Nucleus accumbens (tissue), 56 donors: Measurements from ENCODE around the gene DIPK1C.

Experiments
- DNase-seq, 56 donors: peaks; one replicate each; lab custom pipeline; 2025; lab: John Stamatoyannopoulos, UW

DIPK1C gene

GRCh38 chr18:74454279-74454751 lies 2.8 kb downstream of the DIPK1C start:
- DNase-seq, result peak in 54 of 56 donors; percentile 22 to 88 (median 64)

- DNase-seq, result peak in 1 of 56 donors; percentile 58
Observed at GRCh38 chr18:74453642-74454198, 3.4 kb downstream of the DIPK1C start.

- DNase-seq, result no peak
Observed at GRCh38 chr18:74453016-74453566, 4.0 kb downstream of the DIPK1C start.

GRCh38 chr18:74451148-74451547 lies 6.0 kb downstream of the DIPK1C start:
- no peak for DNase-seq

- DNase-seq, result peak in 37 of 56 donors; percentile 7 to 77 (median 45)
Observed at GRCh38 chr18:74450626-74451025, 6.5 kb downstream of the DIPK1C start.

GRCh38 chr18:74447404-74448152 lies 9.5 kb downstream of the DIPK1C start:
- no peak for DNase-seq

GRCh38 chr18:74446631-74447403 lies 10.3 kb downstream of the DIPK1C start:
- no peak for DNase-seq

- DNase-seq, result no peak
Observed at GRCh38 chr18:74446178-74446577, 10.9 kb downstream of the DIPK1C start.

- DNase-seq, result no peak
Observed at GRCh38 chr18:74445585-74445984, 11.5 kb downstream of the DIPK1C start.

- DNase-seq, result no peak
Observed at GRCh38 chr18:74444104-74444503, 13.0 kb downstream of the DIPK1C start.

- DNase-seq, result no peak
Observed at GRCh38 chr18:74440808-74441427, 16.2 kb downstream of the DIPK1C start.

GRCh38 chr18:74438091-74438490 lies 19.0 kb downstream of the DIPK1C start:
- DNase-seq, result no peak

GRCh38 chr18:74436158-74436769 lies 20.8 kb downstream of the DIPK1C start:
- DNase-seq, result no peak

- DNase-seq, result no peak
Observed at GRCh38 chr18:74435740-74436139, 21.4 kb downstream of the DIPK1C start.

GRCh38 chr18:74434466-74434865 lies 22.6 kb downstream of the DIPK1C start:
- no peak for DNase-seq

GRCh38 chr18:74430806-74431571 lies 26.1 kb downstream of the DIPK1C start:
- DNase-seq, result no peak

- DNase-seq, result no peak
Observed at GRCh38 chr18:74430231-74430630, 26.9 kb downstream of the DIPK1C start.

- DNase-seq, result no peak
Observed at GRCh38 chr18:74429096-74429495, 28.0 kb downstream of the DIPK1C start.

GRCh38 chr18:74427442-74428112 lies 29.5 kb downstream of the DIPK1C start:
- DNase-seq, result no peak
